GM18909 (cell line): Measurements from ENCODE around the gene GNA14.
"Not testable (repeated sequence)": the region's sequence is repeated elsewhere in the genome, so short reads cannot be mapped to it uniquely, and the experiment has no call there.

Source experiments
- ATAC-seq: cut with Tn5 transposase; IDR thresholded peaks from one replicate; pipeline ENCODE4 v1.9.1; 2021; ENCODE audit warnings: mild to moderate bottlenecking; ENCODE audit not compliant: unreplicated experiment, poor library complexity

Gene GNA14

DNA sequence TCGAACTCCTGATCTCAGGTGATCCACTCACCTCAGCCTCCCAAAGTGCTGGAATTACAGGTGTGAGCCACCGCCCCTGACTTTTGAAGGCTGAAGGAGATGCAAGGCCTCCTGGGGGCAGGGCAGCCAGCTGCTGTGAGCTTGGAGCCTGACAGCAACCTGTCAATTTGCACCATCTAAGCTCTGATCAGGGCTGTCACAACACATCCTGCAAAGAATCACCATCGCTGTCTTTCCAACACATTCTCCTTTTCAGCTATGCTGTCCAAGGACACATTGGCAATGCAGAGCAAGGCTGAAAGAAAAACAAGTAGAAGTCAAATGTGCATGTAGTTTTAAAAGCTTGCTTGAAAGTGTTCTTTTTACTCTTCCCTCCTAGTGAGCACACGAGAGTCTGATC lies 54.6 kb downstream of the GNA14 start:
- ATAC-seq = no peak

DNA sequence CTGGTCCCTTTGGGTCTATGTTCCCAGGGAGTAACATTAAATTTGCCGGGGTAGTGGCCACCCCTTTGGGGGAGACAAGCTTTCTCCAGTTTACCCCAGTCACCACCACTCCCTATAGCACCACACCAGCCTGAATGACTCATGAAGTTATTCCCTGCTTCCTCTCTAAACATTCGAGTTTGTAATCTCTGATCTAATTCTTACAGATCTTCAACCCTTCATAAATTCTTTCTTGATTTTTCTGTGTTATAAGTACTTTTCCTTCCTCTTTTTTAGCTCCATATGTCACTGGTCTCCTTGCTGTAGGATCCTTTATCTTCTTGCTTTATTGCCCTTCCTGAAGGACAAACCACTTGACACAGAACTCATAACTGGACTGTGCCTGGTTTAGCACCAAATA lies 55.6 kb downstream of the GNA14 start:
- ATAC-seq = no peak

DNA sequence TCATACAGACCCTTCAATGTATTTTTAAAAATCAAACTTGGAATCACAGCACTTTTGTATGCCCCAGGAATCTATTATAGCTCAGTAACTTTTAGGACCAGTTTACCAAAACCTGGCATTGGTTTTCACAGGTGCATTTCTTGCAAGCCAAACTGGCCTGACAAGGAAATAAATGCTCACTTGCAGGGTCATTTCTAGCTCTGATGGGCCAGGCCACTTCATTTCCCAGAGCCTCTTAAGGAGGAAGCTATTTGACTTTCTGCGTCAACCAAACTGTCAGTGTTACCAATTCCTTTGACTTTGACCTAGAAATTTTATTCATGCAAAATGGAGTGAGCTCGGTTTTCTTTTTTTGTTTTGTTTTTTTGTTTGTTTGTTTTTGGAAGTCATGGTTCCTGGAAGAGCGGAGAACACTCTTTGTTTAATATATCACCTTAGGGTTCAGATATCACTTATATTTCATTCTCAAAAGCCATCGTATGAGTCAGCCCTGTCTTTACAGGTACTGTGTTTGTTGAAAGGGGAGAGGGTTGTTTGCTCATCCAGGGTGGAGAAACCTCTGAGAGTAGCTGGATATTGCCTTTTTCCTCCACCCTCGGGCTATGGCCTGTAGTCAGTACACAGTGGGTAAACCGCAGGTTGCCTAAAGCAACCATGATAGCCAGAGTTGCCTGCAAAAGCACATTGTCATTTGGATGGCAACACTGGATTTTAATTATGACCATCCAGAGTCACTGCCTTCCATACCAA lies 58.9 kb downstream of the GNA14 start:
- no peak for ATAC-seq

DNA sequence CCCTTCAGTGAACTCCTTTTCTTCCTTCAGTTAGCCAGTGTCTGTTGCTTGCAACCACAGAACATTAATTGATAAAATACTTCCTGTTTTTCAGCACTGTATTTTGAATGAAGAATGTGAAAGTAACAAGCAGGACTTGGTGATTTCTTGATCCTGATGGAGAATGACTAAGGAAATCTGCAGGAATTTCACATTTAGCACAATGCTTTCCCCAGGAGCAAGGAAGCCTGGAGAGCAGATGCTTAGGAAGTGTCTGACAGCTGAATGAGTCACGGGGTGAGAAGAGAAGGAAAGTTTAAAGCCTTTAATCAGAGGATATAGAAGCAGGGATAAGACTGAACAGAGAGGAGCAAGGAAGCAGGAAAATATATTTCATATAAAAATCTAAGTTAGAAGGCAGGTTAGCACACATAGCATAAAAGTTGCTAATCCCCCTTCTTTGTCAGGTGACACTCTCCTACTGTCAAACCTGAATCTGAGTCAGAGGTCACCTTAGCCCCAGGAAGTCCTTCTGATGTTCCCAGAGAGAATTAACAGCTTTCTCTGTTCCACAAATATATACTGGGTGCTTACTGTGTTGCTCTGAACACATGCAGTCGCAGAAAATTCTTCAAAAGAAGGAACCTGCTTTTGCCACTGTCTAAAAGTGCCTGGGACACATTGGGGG lies 59.7 kb downstream of the GNA14 start:
- no peak for ATAC-seq

DNA sequence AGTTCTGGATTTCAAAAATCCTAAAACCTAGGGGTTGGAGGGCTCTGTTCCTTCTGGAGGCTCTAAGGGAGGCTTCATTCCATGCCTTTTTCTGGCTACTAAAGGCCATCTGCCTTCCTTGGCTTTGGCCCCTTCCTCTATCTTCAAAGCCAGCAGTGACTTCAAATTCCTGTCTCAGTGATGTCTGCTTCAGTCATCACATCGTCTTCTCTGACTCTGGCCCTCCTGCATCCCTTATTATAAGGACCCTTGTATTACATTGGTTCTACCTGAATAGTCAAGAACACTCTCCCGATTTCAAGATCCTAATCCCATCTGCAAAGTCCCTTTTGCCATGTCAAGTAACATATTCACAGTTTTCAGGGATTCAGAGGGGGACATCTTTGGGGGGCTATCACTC lies 60.3 kb downstream of the GNA14 start:
- ATAC-seq = no peak

DNA sequence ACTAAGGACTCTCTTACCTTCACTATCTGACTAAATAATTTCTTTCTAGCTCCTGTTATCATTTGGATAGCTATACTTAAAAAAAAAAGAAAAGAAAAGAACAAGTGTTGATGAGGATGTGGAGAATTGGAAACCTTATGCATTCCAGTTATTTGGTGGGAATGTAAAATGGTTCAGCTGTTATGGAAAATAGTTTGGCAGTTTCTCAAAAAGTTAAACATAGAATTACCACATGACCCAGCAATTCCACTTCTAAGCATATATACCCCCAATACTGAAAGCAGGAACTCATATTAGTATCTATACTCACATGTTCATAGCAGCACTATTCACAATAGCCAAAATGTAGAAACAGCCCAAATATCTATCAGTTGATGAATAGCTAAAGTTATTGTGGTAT lies 61.1 kb downstream of the GNA14 start:
- no peak for ATAC-seq

DNA sequence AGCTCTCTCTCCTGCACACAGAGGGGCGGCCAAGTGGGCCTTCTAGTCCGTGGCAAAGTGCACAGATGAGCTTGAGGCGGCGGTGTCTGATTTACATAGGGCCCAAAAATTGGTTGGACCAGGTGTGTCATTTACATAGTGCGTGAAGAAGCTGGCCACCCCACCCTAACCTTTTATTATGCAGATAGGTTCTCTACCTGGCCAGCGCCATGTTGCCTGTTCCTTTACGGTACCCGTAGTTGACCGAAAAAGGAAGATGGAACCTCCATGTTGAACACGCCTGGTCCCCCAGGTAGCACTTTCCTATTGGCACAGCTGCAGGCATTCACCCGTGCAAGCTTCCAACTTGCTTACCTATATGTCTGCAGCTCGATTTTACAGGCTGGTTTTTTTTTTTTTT lies 61.5 kb downstream of the GNA14 start:
- ATAC-seq = no peak

DNA sequence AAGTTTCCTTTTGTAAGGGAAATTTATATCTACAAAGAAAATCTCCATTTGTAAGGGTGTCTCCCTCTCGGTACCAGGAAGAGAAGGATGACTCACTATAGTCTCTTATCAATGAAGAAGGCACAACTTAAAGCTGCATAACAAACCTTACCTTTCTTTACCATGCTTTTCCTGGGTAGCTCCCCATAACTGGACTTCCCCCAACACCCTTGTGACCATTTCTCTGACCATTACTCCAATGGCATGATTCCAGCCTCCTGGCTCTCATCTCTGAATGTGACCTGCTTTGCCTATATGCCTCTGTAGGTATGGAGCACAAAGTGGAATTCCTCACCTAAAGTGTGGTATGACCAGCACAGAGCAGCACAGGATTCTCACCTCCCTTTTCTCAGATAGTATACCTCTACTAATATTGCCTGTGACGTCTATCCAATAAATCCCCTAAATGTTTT lies 62.8 kb downstream of the GNA14 start:
- ATAC-seq = no peak

DNA sequence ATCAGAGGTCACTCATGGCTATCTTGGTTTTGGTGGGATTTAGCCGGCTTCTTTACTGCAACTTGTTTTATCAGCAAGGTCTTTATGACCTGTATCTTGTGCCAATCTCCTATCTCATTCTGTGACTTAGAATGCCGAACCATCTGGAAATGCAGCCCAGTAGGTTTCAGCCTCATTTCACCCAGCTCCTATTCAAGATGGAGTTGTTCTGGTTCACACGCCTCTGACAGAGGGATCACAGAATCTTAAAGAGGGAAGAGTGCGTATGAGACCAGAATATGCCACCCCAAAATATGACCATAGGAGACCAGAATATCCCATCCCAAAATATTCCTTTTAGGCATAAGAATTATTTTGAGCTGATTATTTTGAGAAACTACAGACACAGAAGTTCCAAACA lies 63.2 kb downstream of the GNA14 start:
- ATAC-seq = not testable (repeated sequence)

DNA sequence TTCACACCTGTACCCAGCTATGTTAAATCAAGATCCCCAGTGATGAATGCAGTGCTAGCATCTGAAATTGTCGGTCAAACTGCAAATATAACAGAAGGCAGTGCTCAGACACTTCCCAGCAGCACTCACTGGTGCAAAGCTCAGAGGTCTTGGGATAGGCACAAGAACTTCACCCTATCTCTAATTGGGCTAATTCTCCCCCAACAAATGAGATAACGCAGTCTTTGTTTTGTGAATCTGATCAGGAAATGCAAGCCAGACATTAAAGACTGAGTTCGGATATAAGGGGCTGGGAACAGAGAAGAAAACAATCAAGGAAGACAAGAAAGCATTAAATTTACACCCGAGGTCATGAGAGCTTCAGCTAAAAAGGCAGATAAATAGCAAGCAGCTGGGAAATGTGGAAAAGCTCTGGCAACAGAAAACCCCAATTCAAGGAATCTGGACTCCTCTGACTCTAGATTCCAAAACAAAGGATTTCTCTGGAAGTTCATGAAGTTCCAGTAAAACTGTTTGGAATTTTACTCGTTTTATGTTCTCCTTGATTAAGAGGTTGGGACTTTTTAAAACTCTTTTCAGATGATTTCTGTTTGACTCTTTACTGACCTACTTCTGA lies 65.1 kb downstream of the GNA14 start:
- ATAC-seq = no peak

DNA sequence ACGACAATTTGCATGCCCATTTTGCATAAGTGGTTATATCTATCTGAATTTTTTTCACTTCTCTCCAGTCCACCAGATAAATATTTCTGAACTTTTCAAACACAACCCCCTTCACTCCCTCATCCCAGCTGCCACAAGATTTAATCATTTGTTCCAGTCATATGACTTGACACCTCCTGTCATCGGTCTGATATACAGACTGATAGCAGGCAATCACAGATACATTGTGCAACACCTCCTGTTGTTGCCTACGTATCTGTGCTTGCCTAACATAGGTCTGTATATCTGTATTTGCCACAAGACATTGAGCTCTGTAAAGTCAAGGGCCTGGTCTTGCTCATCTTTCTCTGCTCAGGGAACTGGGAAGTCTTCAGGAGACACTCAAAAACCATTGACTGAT lies 65.6 kb downstream of the GNA14 start:
- ATAC-seq = no peak

DNA sequence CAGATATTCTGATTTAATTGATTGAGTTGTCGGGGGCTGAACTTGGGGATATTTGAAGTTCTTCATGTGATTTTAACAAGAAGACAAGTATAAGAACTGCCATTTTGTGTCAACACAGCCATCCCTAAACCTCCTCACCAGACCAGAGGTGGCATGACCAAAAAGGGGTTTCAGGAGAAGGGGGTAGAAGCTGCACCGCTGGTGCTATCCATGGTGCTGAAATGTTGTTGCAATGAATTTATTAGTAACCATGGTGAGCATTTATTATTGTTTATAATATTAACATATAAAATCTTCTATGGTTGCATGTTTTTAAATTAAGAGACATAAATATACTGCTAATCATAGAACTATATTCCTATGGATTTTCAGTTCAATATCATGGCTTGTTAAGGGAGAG lies 72.3 kb downstream of the GNA14 start:
- ATAC-seq = no peak

DNA sequence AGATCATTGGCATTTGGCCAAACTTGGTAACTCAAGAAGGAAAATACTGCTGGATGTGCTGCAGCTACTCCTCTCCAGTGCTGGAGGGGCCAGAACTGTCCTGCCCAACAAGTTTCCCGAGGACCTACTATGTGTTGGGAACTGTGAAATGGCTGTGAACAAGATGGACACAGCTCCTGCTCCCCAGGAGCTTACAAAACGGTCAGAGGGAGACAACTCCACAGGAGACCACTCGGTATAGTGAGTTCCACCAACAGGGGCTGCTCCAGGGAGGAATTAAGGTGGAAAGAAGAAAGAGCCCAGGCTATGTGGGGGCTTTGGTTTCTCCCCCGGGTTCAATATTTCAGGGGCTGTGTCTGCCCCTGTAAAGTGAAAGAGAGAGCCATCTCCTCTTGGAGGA lies 78.8 kb downstream of the GNA14 start:
- no peak for ATAC-seq

DNA sequence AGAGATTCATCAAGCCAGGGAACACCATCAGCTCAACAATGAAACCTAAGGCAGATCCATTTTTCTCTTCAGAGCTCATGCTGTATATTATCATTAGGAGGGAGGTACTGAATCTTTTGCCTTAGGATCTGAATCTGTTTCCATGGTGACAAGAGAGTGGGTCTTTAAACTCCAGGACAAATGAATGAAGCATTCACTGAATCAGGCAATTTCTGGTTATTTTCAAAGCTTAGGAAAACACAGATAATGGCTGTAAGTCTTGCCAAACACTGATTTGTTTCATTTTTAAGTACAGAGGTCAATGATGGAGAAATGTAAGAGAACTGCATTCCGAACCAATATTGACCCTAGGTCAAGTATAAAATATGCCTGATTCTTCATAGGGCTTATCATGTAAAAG lies 84.9 kb downstream of the GNA14 start:
- no peak for ATAC-seq

DNA sequence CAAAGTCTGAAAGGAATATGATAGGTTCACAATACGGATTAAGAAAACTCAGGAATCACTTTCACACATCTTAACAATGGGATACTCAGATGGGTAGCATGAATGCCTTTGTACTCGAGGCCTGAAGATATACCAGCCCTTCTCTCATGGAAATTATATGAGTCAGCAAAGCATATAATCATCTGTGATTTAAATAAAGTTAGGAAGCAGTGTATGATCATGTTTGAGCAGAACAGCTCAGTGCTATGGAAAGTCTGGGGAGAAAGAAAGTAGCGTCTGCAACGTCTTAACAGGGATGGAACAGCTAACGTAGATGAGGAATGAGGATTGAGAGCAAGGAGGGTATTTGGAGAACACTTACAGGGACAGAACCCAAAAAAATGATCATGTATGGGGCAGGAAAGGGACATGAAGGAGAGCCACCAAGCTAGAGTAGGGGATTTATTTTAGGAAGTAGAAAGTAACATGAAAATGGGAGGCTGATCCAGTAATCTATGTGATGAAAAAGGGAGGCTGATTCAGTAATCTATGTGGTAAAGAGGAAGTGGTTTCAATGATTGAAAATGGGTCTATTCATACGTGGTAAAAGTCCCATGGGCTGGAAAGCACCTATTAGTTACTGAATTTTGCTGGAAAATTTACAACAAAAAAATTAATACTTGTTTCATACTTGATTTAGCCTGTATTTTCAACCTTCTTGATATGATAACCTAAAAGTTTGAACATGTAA lies 85.9 kb downstream of the GNA14 start:
- ATAC-seq = peak; percentile 68

DNA sequence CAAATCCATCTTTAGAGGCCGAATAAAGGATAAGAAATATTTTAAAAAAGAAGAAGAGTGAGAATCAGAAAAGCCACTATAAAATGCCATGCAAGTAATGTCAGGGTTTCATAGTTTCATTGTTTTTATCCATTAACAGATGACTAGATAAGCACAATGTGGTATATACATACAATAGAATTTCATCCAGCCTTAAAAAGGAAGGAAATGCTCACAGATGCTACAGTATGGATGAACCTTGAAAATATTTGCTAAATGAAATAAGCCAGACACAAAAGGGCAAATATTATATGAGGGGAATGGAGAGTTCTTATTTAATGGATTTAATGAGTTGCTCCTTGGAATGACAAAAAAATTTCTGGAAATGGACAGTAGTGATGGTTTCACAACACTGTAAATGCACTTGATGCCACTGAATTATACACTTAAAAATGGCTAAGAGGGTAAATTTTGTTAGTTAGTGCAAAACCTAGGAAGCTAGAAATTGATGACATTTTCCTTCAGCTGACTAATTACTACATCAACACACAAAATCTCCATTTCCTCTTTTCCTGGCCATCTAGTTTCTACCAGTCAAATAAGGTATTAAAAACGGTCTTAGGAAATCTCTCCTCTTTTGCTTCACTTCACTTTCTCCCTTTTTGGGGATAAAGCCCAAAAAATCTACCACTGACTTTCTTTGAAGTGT lies 86.6 kb downstream of the GNA14 start:
- ATAC-seq = no peak

DNA sequence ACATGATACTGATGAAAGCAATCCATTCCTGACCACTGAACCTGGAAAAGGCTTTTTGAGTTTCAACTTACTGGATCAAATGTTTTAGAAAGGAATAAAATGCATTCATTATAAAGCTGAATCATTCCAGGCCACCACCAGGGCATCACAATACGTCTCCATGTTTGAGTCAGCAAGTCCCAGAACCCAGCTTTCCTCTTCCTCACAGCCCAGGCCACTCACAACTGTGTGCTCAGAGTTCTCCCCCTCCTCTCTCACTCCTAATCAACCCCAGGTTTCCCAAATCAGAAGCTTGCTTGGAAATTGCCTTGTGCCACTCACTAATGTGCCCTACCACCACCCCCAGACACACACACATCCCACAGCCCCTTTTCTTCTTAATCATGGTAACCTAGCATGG lies 91.7 kb downstream of the GNA14 start:
- no peak for ATAC-seq

DNA sequence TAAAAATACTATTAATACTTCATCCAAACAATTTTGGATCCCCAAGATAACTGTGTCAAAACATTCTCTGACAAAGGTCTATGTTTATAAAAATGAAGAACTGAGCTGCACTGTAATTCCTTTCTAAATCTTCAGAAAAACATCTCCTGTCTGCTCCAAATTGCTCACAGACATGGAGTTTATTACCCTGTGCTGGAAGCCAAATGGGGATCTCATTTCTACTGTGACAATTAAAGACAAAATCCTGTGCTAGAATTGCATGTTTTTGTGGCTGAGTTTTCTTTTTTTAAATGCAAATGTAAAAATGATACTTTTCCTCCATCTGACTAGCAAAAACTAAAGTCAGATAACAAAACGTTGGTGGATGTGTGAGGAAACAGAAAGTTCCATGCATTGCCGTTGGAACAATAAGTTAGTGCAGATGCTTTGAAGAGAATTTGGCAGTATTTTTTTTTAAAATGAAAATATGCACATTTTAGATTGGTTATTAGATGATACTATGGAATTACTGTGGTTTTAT lies 93.5 kb downstream of the GNA14 start:
- no peak for ATAC-seq

DNA sequence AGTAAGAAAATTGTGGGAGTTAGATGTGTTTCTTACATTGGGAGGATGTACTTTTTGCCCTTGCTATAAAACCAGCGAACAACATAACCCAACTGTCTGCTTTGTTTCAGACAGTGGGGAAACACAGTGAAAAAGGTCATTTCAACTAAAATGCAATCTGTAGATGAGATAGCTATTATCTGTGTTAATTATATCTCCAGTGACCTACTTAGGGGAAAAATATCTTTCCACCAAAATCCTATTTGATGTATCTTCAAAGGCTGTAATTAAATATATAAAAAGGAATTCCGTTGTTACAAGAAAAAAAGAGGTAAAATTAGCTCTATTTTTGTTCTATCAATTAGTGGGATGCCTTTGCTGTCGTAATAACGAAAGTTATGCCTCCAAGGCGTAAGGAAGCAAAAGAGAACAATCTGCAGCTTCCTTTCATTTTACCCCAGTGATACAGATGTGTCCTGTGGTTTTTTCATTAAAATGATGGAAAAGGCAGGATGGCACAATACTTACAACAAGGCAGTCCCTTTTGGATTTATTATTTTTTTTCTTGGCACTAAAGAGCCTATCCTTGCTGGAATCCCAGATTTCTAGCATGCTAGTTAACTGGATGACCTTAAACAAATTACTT lies 100.9 kb downstream of the GNA14 start:
- no peak for ATAC-seq
